Central memory CD4-positive, alpha-beta T cell (primary cell): ENCODE data around the gene CLEC20A.
"Not testable (repeated sequence)": the region's sequence is repeated elsewhere in the genome, so short reads cannot be mapped to it uniquely, and the experiment has no call there.

Experiments
- DNase-seq: peaks from one replicate; pipeline ENCODE4 v3.0.0; 2022

The CLEC20A gene

DNA sequence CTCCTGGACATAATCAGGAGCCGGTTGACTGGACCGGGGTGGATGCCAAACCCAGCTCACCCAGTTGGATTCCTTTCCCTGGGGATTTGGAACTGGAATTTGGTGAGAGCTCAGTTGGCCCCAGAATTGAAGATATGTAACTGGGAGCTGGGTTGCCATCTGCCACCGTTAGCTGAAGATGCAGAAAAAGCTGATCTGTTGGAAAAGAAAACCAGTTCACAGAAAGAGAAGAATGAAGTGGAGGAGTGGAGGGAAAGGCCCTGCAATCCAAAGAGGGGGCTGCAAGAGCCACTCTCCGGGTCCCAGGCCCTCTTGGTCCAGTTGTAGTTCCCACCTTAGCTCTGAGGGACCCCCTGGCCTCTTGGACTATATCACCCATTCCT lies 32.2 kb upstream of the CLEC20A start:
- no peak for DNase-seq

DNA sequence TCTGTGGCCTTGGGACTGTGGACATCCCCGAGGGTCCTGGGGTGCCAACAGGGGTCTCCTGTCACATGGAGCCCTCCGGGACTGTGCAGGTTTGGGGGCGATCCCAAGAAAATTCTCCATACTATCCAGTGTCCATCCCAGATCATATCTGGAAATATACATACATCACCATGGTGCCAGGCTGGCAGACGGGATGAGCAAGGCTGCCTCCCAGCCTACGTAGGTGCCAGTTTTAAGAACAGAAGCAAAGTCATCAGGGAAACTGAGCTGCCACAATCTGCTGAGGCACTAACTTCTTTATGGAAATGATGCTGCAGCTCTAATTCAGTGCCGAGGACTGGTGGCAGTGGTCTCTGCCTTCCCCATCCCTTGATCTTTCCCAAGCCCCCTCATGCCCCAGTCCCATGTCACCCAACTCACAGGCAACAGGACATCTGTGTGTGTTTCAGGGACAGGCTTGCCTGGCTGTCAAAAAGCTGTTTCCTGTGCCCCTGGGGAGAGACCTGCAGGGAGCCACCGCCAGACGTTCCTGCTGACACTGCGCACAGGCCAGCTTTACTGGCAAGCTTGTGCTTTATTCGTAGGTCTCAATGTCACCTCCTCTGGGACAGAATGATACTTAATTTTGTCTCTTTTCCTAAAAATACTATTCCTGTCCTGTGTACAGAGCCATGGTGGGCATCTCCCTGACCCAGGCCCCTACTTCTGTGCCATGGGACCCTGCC lies 31.6 kb upstream of the CLEC20A start:
- DNase-seq, result no peak

DNA sequence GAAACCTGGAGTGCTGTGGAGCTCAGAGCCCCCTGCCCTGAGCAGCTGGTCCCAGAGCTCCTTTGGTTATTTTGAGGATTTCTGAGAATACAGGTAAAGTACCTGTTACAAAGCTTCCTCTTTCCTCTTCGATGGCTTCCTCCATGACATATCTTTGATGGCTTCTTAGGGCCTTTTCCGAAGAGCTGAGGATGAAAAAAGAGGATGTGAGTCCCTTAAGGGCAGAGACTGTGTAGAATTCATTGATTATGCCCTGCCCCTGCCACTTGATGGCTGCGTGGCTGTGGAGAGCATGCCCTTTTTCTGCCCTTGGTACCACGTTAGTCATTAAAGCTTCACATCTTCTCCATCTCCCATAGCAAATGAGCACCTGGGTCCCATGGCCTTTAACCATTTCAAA lies 30.4 kb upstream of the CLEC20A start:
- DNase-seq, result no peak

DNA sequence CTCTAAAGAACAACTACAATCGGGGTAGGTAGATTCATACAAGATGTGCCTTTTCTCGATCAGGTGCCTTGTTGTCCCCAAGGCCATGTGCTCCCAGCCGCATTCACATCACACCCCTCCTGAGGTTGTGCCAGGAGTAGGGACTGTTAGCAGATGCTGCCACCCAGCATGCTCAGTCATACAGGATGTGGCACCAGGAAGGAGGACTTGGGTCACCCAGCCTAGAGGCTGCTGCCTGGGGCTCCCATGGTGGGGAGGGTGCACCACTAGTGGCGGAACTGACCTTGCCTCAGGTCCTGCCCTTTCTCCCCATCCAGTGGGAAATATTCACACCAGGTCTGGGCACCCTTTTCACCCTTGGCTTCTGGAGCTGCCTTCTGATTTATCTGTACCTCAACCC lies 24.5 kb upstream of the CLEC20A start:
- no peak for DNase-seq

DNA sequence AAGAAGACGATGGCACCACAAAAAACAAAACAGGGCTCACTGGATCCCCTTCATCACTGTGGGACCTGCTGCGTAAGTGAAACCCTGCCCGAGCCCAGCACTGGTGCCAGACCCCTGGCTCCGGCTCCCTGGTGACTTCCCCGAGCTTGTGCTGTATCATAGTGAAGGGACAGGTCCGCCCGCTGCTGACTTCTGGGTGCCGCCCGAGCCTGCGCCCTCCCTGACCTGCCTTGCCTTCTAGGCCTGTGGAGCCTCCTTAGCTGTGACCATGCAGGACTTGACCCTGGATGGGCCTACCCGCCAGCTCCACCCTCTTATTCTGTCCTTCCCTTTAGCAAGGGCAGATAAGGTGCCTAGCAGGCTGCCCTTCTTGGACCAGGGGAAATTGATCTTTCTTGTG lies 24.0 kb upstream of the CLEC20A start:
- no peak for DNase-seq

DNA sequence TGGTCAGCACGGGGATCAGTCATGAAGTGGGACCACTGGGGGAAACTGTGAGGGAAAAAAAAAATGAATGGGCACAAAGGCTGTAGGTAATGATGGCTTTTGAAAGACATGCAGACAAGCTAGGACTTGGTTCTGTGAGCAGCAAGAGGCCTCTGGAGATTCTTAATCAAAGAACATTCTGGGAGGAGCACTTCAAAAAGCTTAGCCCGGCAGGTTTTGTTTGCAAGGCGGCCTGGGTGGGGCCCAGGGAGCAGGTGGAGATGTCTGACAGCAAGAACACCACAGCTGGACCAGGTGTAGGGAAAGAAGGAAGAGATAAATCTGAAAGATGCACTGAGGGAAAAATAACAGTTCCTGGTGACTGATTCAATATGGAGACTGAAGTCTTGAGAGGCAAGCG lies 22.1 kb upstream of the CLEC20A start:
- no peak for DNase-seq

DNA sequence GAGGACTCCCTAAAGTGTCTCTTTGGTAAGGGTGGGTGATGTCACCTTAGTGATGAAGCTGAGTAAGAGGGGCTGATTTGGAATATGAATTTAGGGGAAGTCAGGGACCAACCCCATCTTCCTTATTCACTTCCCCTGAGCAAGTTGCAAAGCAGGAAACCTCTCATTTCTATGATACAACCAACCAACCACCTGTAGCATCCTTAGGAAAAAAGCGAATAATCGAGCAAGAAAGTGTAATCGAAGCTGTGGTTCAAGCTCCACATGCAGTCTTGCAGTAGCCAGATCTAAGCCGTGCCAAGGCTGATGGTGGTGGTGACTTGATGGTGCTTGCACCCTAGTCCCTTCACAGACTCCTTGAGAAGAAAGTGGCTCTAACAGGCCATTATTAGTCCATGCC lies 19.3 kb upstream of the CLEC20A start:
- no peak for DNase-seq

DNA sequence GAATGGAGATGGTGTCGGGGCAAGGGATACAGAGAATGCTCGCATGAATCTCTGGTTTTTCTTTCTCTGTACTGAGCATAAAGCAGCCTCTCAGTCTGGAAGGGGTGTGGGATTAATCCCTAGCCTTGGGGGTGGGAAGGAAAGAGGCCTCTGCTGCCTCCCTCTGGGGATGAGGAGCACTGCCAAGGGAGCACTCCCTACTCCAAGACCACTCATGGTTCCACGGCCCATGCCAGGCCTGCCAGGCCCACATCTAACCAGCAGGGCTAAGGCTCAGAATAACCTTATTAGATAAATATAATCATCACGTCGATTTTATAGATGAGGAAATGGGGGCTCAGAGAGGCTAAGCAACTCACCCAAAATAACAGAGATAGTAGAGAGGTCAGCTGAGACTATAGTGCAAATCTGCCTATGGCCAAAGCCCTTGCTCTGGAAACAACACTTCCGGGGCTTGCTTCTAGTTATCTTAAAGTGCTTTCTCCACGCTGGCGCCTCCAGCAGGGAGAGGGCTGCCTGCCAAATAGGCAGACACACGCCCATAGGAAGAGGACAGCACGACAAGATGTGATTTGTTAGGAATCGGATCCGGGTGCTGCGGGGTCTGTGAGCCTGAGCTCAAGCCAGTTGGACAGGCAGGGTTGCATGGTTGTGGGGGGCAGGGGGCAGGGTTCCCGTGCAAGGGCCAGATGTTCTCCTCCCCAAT lies 16.7 kb upstream of the CLEC20A start:
- no peak for DNase-seq

DNA sequence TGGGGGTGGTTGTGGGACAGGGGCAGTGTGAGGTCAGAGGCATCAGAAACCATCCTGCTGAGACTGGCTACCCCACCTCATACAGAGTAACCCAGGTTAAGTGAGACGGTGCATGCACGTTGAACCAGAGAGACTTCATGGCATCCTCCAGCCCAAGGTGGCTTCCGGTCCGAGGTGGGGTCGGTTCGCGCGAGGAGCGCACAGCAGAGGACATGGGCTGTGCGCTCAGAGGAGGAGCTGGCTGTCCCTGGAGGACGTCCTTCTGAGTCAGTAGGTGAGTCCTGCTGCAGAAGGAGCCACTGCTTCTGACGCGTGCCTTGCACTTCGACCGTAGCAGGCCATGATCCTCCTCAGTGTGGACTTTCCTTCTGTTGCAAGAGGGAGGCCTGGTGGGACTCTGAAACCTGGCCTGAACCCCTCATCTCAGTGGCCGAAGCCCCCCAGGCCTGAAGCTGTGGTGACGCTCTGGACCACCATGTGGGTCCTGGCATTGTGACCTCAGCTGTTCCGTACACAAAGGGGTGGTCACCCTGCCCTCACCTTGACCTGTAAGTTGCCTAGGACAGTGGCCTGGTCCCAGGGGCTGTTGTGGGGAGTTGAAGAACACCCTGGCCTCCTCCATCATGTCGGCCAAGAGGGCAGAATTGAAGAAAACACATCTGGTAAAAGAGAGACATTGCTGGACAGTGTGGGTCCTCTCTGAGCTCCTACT lies 16.0 kb upstream of the CLEC20A start, which contains the start of gene TEX35:
Gene TEX35, plus strand, starts transcription at position 544 of the 712 bp plus-strand sequence. Its CDS starts 80 bp downstream, at position 624.
- no peak for DNase-seq

DNA sequence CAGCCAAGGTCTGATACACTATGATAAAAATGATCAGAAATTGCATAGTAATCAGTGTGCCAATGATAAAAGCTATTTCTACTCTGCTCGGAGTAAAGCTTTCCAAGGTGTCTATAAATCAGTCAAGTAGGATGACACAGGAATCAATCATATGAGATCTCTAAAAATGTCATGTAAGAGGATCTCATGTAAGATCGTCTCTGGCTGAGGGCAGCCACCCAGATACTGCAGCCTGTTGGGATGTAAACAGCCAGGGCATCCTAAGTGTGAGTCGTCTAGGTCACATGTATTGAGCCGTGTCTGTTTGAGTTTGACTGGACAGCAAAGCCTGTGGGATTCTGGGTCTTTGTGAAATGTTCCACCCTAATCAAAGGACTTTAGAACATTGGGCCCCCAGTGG lies 13.4 kb upstream of the CLEC20A start:
- DNase-seq, result no peak

DNA sequence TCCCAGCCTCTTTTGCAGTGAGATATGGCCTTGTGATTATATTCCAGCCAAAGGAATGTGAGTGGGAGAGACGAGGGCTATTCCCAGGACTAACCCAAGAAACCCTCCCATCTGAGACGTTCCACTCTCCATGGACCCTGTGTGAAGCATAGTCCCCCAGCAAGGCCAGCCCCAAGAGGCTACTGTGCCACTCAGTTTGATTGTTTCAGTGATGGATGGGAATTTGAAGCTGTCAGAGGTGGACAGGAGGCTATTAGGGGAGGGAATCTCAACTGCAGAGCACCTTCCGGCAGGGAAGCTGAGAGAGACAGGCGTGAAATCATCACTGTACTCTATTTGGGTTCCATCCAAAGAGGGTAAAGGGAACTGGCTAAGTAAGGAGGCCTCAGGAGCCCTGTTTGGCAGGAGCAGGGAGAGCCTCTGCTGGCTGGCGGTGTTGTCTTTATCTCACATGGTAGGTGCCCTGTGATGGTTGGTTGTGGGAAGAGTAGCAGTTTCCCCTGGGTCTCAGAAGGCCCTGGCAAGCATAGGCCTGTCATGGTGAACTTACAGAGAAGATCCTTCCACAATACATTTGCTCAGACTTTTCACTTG lies 12.7 kb upstream of the CLEC20A start:
- no peak for DNase-seq

DNA sequence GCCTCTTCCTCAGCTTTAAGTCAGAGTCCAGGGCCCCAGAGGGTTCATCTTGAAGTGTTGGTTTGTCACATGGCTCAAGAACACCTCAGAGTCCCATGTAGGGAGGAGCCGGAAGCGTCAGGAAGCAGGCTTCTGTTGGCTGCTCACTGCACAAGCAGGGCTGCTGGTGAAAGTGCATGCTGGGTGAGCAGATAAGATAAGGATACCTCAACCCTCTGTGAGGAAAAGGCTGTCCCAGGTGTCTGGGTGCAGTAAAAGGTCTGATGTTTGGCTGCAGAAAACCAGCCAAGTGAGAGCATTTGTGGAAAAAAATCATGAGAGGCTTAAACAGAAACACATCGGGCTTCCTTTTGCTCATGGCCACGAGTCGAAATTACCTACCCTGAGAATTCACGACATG lies 9.9 kb upstream of the CLEC20A start:
- no peak for DNase-seq

DNA sequence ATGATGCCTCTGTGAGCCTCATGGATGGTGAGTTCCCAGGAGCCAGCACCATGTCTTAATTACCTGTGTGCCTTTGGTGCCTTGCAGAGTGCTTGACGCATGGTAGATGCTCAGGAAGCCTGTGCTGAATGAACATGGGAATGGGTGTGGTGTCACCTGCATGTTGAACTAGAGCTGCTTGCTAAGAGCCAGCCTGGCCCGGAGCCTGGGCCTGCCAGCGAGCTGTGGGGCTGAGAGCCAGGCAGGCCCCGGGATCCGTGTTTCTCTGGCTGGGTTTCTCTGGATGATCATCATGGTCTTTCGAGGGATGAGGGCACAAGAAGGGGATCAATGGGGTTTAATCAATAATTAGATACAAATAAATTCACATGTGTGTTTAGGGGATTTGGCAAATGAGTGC lies 9.4 kb upstream of the CLEC20A start:
- DNase-seq, result no peak

DNA sequence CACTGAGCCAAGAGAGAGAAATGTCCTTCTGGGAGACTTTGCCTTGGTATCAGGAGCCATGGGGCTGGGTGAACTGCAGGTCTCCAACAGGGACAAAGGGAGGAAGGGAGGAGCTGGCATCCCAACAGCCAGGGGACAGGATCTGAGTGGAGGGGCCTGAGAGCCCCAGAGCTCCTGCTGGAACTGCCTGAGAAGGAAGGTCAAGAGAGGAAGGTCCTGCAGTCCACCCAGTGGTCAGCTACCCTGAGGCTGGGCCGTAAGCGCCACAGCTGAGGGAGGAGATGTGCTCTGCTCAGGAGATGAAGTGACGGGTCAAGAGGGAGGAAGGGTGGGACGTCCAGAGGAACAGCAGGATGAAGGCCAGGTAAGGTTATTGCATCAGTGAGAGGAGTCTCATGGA lies 7.5 kb upstream of the CLEC20A start:
- DNase-seq, result no peak

DNA sequence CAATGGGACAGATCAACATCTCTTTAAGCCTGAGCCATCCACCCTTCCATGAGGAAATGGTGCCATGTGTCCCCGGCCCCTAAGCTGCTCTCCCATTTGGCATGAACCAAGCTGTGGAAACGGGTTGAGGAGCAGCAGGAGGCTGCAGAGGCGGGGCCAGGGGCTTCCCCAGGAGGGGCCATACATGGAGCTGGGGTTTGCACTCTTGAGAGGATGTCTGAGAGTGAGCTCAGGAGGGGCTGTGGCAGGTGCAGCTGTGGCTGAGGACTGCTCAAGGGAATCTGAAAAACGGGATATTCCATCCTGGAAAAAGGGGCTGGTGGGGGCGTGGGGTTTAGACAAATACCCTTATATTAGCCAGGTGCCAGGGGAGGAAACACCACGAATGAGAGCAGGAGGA lies 7.1 kb upstream of the CLEC20A start:
- no peak for DNase-seq

DNA sequence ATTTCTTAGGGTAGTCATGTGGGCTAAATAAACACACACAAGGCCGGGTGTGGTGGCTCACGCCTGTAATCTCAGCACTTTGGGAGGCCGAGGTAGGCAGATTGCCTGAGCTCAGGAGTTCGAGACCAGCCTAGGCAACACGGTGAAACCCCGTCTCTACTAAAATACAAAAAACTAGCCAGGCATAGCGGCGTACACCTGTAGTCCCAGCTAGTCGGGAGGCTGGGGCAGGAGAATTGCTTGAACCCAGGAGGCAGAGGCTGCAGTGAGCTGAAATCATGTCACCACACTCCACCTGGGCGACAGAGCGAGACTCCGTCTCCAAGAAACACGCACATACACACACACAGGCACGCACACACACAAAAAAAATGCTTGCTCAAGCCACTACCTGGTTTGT lies 6.6 kb upstream of the CLEC20A start:
- not testable (repeated sequence) for DNase-seq

DNA sequence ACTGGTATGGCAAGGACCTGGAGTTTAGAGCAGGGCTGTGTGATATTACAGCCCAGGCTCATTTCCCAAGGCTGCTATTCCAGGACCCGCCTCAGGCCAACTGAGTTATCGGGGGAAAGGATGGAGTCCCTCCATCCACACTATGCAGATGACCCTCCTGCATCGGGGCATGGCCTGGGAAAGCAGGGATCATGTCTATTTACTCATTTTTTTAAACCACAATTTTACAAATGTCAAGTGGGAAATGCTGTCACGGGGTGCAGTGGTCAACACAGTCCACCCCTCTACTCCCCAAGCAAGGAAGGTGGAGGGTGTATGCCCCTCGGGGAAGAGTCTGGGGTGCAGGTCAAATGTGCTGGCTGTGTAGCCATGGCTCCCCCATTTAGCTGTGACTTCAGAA lies 6.1 kb upstream of the CLEC20A start:
- no peak for DNase-seq

DNA sequence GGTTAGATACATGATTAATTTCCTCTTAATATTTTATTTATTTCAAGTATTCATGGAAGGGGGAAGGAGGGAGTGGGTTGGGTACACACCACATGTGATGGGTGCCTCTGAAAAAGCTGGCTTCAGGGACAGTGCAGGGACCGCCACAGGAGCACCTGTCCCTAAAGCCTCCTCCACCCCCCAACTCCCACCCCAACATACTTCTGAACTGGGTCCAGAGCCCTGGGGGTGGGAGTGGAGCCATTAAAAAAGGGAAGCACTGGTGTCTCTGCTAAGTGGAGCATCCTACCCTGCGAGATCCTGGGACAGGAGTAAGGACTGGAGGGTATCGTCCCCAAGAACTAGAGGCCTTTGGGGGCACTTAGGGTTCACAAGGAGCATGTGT lies 5.6 kb upstream of the CLEC20A start:
- no peak for DNase-seq

DNA sequence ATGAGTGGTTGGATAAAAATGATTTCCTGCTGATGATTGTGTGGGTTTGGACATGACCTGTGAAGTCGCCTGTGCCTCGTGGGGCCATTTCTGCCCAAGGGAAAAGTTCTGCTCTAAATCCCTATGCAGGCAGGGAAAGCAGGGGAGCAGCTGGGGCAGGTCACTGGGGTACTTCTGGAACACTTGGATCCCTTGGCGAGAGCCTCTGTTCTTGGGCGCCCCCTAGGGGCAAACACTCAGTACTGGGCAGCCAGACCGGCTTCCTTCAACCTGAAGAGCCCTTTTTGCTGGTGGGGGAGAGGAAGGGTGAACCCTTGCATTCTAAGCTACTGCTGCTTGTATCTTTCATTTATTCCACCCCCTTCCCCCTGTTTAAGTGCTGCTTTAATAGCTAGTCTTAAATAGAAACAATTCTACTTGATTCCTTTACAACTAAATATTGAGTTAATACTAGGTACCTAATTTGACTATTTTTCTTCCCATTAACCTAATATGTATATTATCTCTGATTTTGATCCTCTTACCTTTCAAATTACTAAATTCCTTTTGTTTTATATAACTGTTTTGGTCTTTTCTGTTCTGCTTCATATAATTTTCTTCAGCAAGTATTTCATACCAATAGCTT lies 5.1 kb upstream of the CLEC20A start:
- no peak for DNase-seq

DNA sequence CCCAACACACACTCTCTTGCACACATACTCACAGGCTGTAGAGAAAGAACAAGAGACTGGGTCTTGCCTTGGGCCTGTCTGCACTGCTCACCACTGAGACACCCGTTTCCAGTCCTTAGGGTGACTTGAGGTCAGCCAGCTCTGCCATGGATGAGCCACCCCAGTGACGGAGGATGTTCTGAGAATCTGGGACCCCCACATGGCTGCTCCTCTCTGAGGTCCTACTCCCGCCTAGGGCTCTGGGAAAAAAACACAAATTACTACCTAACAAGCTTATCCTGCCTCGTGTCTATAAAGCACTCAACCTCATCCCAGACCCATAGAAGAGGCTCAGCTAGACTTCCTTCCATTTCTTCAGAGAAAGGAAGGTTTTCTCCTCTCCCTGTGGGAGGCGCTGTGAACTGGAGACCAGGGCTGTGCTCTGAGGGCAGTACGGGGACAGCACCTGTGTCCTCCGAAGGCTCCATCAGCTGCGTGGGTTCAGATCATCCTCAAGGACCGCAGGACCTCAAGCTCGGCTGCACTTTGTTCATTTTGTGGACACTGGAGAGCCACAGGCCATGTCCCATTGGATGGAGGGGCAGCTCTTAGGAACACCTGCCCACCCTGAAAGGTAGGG lies 4.3 kb upstream of the CLEC20A start:
- DNase-seq, result no peak

DNA sequence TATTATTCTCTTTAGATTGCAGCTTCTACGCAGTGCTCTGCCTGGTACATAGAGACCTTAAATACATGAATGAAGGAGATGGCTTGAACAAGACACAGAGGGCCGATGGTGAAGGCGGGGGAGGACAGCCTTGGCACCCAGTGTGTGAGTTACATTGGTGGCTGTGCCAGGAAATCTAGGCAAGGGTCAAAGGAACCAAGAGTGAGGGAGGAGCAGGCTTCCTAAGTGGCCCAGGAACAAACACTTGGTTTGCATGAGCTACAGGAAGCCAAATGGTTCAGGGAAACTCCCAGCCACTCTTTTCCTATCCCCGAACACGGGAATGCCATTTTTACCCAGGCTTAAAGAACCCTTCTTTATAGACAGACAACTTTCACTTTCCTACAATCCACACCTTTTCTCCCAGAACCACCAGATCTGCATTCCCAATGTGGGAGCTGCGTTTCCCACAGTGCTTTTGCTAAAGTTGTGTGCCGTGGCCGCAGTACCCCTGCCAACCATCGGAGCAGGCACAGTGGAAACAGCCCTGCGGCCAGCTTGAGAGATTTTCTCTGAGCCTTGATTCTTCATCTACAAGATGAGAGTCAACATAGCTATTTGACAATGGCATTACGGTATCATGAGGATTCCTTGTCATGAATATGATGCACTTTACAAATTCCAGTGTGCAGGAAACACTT lies 3.5 kb upstream of the CLEC20A start:
- DNase-seq, result no peak
